ENCODE results near the gene FAF1. TPM values are rescaled to one million over a fixed set of nuclear protein-coding genes. Genes with fewer than 3 reads are reported as not detected.

Gene FAF1
- total RNA-seq, 2 donors from 2014 or later = 60.3 to 66.7 TPM

DNA sequence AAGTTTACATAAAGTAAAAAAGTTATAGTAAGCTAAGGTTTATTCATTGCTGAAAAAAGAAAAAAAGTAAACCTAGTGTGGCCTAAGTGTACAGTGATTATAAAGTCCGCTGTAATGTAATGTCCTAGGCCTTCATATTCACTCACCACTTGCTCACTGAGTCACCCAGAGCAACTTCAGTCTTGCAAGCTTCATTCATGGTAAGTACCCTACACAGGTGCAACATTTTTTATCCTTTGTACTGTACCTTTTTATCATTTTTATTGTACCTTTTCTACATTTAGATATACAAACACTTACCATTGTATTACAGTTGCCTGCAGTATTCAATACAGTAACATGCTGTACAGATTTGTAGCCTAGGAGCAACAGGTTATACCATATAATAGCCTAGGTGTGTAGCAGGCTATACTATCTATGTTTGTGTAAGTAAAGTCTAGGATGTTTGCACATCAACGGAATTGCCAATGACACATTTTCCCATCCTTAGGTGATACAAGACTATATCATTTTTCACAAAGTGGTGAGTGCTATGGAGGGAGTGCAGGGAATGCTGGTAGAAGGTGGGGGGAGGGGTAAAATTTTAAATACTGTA lies 478.8 kb downstream of the FAF1 start:
- Histone ChIP-seq H3K9ac (ENCODE audit: low read depth in 2 of 2, low read length in 2 of 2) (no peak overlapping the region), H3K27ac (no peak overlapping the region), H3K4me1 (no peaks in the 10 kb centered on the region), H3K27me3 (no peaks in the 10 kb centered on the region), H3K4me3 (no peak overlapping the region), H3K36me3 (no peaks in the 10 kb centered on the region), H3K9me3 (no peaks in the 10 kb centered on the region)
- DNase-seq = no peak
- intact Hi-C loops (cut with DNase I) = no loop called here
- TF ChIP-seq, protein P1, sequence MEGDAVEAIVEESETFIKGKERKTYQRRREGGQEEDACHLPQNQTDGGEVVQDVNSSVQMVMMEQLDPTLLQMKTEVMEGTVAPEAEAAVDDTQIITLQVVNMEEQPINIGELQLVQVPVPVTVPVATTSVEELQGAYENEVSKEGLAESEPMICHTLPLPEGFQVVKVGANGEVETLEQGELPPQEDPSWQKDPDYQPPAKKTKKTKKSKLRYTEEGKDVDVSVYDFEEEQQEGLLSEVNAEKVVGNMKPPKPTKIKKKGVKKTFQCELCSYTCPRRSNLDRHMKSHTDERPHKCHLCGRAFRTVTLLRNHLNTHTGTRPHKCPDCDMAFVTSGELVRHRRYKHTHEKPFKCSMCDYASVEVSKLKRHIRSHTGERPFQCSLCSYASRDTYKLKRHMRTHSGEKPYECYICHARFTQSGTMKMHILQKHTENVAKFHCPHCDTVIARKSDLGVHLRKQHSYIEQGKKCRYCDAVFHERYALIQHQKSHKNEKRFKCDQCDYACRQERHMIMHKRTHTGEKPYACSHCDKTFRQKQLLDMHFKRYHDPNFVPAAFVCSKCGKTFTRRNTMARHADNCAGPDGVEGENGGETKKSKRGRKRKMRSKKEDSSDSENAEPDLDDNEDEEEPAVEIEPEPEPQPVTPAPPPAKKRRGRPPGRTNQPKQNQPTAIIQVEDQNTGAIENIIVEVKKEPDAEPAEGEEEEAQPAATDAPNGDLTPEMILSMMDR (IDR thresholded peaks at IDR 0.05) = no peak

DNA sequence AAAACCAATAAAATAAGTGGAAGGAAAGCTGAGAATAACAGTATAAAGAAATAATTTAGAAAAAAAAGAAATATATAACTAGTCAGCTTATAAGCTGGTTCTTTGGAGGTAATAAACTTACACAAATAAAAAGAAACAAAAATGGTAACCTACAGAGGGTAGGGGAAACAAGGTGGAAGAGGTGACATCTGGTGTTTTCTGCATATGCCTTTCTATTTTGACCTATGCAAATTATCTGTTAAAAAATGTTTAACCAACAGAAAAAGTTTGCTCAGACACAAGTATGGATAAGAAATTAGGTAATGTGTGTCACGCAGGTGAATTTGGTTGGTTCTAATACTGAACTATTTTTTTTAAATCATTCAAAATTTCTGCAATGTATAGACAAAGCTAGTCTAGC lies 483.3 kb downstream of the FAF1 start:
- H3K27me3 ChIP-seq = no peaks in the 10 kb centered on the region
- no peak overlapping the region for H3K9ac ChIP-seq (ENCODE audit: low read depth in 2 of 2, low read length in 2 of 2)
- TF ChIP-seq, protein P1 (IDR thresholded peaks at IDR 0.05) = no peak
- no peaks in the 10 kb centered on the region for H3K36me3 ChIP-seq
- no peak overlapping the region for H3K4me3 ChIP-seq
- intact Hi-C loops (cut with DNase I) = no loop called here
- no peaks in the 10 kb centered on the region for H3K4me1 ChIP-seq
- no peaks in the 10 kb centered on the region for H3K9me3 ChIP-seq
- H3K27ac ChIP-seq = no peak overlapping the region
- no peak for DNase-seq

DNA sequence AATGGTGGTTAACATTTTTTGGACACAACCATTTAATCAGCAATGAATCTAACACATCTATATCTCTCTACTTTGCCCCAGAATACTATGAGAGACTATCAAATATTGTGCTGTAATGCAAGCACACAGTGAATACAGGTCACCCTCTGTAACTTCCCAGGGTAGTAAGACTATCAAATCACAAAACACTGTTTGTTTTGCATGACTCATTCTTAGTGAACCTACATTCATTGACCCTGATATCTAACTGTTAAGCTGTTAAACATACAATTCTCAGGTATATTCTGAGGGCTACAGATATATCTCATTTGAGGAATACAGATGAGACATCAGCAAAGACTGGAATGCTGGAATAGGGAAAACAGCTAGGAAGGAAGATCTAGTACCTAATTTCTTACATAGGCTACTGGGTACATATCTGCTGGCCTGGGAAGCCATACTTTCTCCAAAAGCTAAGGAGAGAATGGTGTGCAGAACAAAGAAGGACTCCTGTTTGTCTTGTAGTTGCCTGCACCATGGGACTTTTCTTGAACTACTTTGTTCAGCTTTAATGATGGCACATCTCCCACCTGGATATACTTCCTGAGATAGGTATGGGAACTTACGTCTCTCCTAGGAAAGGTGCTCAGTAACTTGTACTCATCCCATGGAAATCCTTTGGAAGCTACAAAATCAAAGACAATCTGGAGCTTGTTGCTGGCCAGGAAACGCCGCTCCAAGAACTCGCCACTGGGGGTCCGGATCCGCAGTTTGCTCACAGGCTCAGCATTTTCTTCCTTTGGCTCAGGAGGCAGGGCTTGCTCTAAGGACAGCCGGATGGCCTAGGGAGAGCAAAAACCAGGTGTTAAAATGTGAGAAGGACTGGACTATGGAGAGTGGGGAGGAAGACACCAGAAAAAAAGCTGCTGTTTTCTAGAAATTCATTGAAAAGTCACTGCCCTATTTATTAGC lies 484.9 kb downstream of the FAF1 start:
- H3K27ac ChIP-seq = peak overlapping the region; percentile 38
- H3K36me3 ChIP-seq = no peaks in the 10 kb centered on the region
- intact Hi-C loops (cut with DNase I) = no loop called here
- no peaks in the 10 kb centered on the region for H3K9me3 ChIP-seq
- H3K4me1 ChIP-seq = no peaks in the 10 kb centered on the region
- no peak overlapping the region for H3K4me3 ChIP-seq
- H3K27me3 ChIP-seq = no peaks in the 10 kb centered on the region
- no peak for DNase-seq
- no peak overlapping the region for H3K9ac ChIP-seq (ENCODE audit: low read depth in 2 of 2, low read length in 2 of 2)
- TF ChIP-seq, protein P1 (IDR thresholded peaks at IDR 0.05) = no peak

DNA sequence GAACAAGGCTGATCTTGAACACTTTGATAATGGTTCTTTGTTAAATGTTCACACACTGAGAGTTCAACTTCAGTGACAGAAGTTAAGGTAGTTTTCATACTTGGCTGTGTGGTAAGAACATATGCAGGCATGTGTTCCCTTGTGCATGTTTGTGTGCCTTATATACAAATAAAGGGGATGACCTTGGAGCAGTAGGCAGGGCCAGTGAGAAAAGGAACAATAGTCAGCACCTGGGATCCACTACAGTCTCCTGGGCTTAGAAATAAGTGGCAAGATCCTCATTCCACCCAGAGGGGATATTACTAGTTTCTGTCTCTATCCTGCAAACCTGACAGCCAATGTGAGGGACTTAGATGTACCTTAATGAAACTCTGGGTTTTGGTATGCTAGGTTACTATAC lies 486.6 kb downstream of the FAF1 start:
- Histone ChIP-seq H3K9ac (ENCODE audit: low read depth in 2 of 2, low read length in 2 of 2) (no peak overlapping the region), H3K36me3 (no peaks in the 10 kb centered on the region), H3K27ac (no peak overlapping the region), H3K27me3 (no peaks in the 10 kb centered on the region), H3K4me1 (no peaks in the 10 kb centered on the region), H3K9me3 (no peaks in the 10 kb centered on the region), H3K4me3 (no peak overlapping the region)
- intact Hi-C loops (cut with DNase I) = no loop called here
- no peak for DNase-seq
- TF ChIP-seq, protein P1 (IDR thresholded peaks at IDR 0.05) = no peak

DNA sequence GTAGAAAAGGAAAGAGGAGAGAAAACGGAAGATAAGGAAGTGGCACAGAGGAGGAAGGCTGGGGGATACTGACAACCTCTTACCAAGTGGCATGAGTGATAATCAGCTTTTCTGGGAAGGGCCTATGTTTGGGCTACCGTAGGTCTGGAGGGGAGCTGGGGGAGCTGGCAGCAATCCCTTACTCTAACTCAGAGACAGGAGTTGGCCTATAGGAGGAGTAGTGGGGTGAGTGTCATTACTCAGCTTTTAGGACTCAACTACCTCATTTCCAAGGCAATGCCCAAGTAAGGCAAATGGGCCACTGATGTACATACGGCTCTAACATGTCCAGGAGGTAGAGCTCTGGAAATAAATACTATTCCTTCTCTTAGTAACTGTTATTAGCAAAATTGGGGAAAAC lies 488.1 kb downstream of the FAF1 start:
- no peak overlapping the region for H3K9ac ChIP-seq (ENCODE audit: low read depth in 2 of 2, low read length in 2 of 2)
- TF ChIP-seq, protein P1 (IDR thresholded peaks at IDR 0.05) = no peak
- H3K27ac ChIP-seq = no peak overlapping the region
- no peaks in the 10 kb centered on the region for H3K9me3 ChIP-seq
- intact Hi-C loops (cut with DNase I) = no loop called here
- no peak for DNase-seq
- H3K27me3 ChIP-seq = no peaks in the 10 kb centered on the region
- H3K4me1 ChIP-seq = no peaks in the 10 kb centered on the region
- H3K36me3 ChIP-seq = no peaks in the 10 kb centered on the region
- H3K4me3 ChIP-seq = no peak overlapping the region
